Epithelial cell of esophagus (primary cell): ENCODE data around the gene REEP1.

Source experiments
- DNase-seq: peaks from one replicate; pipeline ENCODE4 v3.0.0; 2010; ENCODE audit warnings: low read depth
- H3K4me3 ChIP-seq: 2 replicates; pipeline ENCODE4 v1.5.1; 2011; ENCODE audit warnings: mild to moderate bottlenecking, low read length, control low read depth
- CTCF ChIP-seq: IDR thresholded peaks from 2 replicates; pipeline ENCODE4 v1.5.1; 2011; ENCODE audit warnings: low read depth, mild to moderate bottlenecking, low read length, control low read depth, inconsistent platforms; ENCODE audit not compliant: insufficient read depth; ENCODE audit errors: missing control alignments

Gene REEP1

GRCh38 chr2:86216575-86217555 lies 120.6 kb downstream of the REEP1 start:
- no peak for TF ChIP-seq CTCF
- no peak overlapping the region for H3K4me3 ChIP-seq
- DNase-seq: peak; percentile 16

- no peak for DNase-seq
- no peak for TF ChIP-seq CTCF
- H3K4me3 ChIP-seq: no peak overlapping the region
Observed at GRCh38 chr2:86214503-86214832, 123.0 kb downstream of the REEP1 start.

- DNase-seq: no peak
- H3K4me3 ChIP-seq: no peak overlapping the region
- no peak for TF ChIP-seq CTCF
Observed at GRCh38 chr2:86213699-86214502, 123.5 kb downstream of the REEP1 start.

- no peak for DNase-seq
- H3K4me3 ChIP-seq: no peak overlapping the region
- no peak for TF ChIP-seq CTCF
Observed at GRCh38 chr2:86213056-86213455, 124.4 kb downstream of the REEP1 start.

GRCh38 chr2:86211796-86212188 lies 125.6 kb downstream of the REEP1 start:
- no peak overlapping the region for H3K4me3 ChIP-seq
- no peak for DNase-seq
- TF ChIP-seq CTCF: no peak

- TF ChIP-seq CTCF: no peak
Observed at GRCh38 chr2:86211033-86211795, 126.2 kb downstream of the REEP1 start.

More at GRCh38 chr2:86211033-86211795, 126.2 kb downstream of the REEP1 start:
- no peak overlapping the region for H3K4me3 ChIP-seq
- no peak for DNase-seq
